ENCODE data around the gene SLK.

DNA sequence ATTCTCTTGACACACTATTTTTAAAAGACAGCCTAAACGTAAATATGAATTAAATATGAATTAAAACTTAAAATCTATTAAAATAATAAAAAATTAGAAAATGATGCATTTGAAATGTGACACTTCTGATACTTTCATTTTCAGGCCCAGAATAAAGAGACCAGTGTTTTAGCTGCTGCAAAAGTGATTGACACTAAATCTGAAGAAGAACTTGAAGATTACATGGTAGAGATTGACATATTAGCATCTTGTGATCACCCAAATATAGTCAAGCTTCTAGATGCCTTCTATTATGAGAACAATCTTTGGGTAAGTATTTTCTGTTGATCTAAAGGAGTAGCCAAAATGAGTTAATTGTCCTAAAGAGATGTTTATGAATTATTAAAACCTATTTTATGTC is 23.6 kb downstream of the SLK start:
- TF ChIP-seq, protein P1, sequence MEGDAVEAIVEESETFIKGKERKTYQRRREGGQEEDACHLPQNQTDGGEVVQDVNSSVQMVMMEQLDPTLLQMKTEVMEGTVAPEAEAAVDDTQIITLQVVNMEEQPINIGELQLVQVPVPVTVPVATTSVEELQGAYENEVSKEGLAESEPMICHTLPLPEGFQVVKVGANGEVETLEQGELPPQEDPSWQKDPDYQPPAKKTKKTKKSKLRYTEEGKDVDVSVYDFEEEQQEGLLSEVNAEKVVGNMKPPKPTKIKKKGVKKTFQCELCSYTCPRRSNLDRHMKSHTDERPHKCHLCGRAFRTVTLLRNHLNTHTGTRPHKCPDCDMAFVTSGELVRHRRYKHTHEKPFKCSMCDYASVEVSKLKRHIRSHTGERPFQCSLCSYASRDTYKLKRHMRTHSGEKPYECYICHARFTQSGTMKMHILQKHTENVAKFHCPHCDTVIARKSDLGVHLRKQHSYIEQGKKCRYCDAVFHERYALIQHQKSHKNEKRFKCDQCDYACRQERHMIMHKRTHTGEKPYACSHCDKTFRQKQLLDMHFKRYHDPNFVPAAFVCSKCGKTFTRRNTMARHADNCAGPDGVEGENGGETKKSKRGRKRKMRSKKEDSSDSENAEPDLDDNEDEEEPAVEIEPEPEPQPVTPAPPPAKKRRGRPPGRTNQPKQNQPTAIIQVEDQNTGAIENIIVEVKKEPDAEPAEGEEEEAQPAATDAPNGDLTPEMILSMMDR (IDR thresholded peaks at IDR 0.05), result no peak
- no peak for TF ChIP-seq POLR2A (IDR thresholded peaks at IDR 0.05)

Measured in thyroid gland (tissue), 4 donors.